GM19240 (cell line): ENCODE data around the gene KCNJ15.

ENCODE experiments used
- DNase-seq: peaks from one replicate; pipeline ENCODE4 v3.0.0; 2011; ENCODE audit warnings: low spot score; ENCODE audit not compliant: insufficient read length

The KCNJ15 gene

DNA sequence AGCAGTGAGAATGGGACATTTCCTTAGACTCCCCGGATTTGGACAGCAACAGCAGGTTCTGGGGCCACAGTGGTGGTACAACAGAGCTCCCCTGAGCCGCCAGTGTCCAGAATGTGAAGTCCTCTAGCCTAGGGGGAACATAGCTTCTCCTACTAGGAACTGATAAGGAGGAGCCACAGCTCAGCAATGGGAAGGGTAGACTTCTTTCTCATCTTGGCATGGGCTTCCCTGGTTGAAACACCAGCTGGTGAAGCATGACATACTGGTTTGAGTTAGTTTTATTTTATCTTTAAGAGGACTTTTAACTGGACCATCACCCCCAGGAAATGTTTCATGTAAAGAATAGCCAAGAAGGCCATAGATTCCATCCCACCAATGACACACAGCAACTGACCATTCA lies 68.4 kb downstream of the KCNJ15 start:
- DNase-seq: no peak

DNA sequence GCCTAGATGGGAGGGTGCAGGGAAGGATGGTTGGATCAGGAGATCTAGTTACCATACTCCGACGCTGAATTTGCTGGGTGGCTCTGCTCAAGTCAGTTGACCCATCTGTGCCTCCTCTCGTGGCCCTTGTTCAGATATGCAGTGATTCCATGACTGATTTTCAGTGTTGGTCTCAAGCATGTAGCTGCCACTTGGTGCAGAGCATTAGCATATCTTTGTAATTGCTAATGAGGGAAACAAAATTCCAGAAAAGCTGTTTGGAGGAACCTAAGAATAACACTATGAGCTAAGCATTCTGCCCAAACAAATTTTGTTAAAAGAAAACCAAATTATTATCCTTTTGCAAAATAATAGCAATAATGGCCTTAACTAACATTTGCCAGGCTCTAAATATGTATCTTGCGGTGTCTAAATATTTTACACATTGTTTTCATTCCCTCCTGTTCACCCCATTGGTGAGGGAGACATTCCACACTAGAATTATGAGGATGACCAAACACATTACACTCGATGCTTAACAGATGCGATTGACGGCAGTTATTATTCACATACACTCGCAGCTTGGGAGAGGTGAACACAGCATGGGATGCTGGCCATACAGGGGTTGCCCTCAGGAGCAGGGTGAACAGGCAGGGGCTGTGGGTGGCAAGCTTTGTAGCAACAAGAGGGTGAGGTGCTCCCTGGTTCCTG lies 69.1 kb downstream of the KCNJ15 start:
- DNase-seq: no peak

DNA sequence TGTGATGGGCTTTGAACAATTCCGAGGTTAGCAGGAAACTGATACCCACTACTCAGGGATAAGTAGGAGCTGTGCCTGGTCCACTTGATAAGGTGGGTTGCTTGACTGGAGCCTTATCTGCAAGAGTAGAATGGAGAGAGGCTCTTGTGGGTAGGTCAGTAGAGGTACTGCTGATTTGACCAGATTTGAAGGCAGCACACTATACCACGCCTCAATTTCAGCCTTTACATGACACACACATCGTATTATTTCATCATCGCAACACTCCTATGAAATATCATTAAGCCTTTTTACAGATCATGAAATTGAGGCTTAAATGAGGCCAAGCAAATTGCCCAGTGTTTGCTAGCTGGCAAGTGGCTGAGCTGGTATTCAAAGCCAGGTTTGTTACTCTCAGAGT lies 69.6 kb downstream of the KCNJ15 start:
- DNase-seq: no peak

DNA sequence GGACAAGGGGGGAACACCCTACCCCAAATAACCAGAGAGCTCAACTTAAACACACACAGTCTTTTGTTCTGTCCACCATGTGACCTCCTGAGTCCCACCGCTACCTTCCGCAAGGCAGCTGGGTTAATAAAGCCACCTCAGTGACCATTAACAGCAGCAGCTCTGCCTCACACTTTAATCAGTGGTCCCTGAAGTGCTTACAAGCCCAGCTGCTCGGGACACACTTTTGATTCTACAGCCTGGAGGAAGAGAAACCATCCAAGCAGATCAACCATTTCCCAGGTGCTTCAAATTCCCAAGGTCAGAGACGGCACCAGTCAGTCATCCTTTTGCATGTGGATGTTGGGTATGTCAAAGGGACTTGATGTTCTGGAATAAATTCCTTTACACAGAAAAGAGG lies 70.1 kb downstream of the KCNJ15 start:
- DNase-seq: no peak

DNA sequence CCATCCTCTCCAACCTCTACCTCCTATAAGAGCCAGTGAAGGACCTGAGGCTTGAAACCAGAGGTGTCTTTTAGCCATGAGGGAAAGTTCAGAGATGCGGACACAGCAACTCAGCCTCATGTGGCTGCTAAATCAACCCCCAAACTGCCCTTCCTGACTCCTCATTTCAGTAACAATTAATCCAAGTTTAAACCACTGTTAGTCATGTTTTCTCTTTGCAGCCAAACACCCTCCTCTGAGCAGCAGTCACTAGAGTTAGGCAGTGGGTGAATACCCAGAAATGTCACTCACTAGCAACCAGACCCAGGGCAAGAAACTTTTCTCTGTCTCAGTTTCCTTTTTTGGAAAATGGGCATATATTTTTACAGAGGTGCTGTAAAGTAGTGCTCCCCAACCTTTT lies 71.2 kb downstream of the KCNJ15 start:
- no peak for DNase-seq

DNA sequence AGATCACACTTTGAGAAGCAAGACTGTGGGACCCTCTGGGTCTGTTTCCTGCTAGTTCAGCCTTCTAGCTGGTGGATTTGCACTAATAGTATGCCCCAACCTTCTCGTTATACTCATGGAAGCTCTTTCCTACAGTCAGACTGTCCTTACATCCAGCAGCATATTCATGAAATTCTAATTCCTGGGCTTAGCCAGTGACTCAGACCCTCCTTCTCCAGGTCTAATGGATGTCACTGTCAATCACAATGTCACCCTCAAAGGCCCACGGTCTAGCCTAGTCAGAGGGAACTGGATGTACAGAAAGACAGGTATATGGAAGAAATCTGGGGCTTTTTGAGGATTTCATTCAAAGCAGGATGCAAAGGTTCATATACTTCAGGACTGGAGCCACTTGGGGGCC lies 72.4 kb downstream of the KCNJ15 start:
- no peak for DNase-seq

DNA sequence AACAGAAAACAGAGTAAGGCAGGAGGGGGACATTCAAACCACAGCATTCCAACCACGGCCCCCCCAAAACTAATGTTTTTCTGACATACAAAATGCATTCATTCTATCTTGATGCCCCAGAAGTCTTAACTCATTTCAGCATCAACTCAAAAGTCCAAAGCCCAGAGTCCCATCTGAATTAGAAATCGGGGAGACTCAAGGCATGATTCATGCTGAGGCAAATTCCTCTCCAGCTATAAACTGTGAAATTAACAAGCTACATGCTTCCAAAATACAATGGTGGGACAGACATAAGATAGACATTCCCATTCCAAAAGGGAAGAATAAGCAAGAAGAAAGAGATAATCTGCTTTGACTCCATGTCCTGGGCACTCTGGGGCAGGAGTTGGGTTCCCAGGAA lies 73.9 kb downstream of the KCNJ15 start:
- no peak for DNase-seq

DNA sequence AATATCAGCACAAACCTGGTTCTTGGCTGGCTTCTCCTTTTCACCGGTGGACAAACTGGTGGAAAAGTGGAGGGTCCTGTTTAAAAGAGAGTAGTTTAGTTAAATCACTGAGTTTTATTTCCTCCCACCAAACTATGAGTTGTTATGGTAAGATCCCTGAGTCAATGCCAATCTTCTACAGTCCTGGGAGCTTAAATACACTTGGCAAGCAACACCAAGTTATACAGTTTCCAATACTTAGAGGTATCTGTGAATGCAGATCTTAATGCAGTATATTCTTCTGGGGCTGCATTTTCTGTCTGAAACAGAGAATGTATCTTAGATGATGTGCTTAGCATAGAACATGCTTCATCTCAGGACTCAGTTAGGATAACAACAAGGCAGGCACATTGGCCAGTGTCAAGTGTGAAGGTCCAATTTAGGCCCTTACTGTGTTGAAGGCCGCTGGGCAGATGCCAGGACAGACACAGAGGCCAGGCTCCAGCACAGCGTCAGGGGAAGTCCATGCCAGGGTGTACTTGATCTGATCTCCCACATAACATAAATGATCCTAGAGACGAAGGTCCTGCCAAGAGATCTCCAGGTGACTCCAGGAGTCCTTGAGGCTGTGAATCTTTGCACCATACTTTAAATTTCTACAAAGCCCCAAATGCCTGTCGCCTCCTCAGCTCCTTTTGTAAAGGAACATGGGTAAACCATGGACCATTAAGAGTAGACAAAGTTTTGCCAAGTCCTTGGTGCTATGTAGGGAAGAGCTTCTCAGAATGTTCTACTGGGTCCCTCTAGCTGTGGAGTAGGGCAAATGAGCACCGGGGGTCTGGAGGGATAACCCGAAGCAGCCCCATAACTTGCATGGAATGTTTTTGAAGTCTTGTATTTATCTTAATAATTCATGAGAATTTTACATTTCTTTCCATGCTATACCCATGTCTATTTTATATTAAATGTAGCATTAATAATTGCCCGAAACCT lies 76.8 kb downstream of the KCNJ15 start:
- DNase-seq: no peak

DNA sequence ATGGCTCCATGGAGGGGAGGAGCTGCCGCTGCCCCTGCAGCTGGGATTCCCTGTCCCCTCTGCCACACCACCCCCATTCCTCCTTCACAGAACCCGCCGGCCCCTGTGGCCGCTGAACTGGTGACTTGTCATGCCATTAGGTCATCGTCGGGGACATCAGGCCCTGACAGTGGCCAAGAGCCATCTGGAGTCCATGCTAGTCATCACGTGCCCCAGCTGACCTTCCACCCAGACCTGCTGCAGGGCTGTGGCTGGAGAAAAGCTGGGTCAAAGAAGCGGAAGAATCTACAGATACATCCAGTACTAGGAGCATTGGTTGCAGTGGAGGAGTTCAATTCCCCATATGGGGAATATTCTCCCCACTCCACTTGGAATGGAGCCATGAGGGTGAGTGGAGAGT lies 78.1 kb downstream of the KCNJ15 start:
- no peak for DNase-seq

DNA sequence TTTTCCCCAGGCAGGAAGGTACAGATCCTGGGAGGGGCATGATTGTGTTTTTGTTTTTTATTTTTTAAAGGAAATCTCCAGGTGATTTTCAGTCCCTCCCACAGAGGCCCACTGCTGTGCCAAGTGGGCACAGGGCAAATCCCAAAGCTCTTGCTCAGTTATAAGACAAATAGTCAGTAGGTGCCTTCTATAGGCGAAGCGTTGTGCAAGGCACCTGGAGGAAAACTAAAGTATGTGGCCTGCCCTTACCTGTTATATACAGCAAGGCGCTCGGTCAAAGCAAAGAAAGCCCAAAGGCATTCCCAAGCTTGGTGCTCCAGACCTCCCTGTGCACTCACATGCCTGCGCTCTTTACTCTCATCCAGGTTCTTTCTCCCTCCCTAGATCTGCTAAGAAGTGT lies 81.0 kb downstream of the KCNJ15 start:
- no peak for DNase-seq

DNA sequence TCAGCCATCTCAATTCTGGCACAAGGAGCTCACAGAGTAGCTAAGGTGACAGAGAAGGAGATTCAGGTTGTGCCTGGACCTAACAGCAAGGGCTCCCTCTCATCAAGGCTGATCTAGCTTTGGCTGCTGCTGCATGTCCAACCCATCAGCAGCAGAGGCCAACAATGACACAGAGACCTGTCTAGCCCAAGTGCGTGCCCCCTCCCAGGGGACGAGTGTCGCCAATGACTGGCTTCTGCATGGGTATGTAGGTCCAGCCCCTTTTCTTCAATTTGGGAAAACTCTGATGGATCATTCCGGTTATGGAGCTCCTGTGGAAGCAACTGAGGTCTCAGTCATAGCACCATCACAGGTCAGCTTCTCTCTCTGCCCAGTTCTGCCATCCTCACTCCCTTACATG lies 83.3 kb downstream of the KCNJ15 start:
- no peak for DNase-seq

DNA sequence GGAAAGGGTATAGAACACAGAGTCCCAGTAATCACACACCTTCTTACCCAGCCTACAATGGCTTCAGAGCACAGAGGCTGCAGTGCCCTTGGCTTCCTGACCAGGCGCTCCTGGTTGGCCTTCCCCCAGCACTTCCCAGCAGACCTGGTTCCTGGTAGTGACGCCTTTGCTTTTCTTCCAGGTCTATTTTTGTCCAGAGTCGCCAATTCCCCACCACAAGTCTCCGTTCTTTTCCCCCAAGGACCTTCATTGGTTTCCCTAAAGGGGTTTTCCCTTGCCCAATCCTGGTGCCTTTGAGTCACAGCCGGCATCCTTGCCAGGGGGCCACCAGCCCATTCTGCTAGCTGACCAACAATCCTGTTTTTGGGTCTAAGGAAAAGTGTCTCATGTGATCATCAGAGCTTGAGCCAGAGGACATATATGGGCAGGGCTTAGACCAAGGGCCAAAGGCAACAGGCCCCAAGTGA lies 84.8 kb downstream of the KCNJ15 start:
- DNase-seq: no peak

DNA sequence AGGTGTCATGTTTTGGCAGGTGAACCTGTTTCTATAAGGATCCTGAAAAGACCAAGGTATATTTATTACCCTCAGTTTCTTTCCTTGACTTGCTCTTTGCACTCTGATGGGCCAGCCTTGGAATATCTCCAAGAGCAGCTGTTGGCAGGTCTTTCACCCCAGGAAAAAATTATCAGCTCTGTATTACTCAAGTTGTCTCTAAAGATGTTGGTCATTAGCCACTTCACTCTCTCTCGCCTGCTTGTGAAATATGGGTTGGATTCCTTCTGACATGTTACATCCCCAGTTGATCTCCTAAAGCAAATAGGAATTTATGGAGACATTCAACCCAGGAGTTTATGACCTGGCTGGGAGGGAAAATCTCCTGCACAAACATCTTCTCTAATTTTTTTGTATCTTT lies 85.9 kb downstream of the KCNJ15 start:
- no peak for DNase-seq

DNA sequence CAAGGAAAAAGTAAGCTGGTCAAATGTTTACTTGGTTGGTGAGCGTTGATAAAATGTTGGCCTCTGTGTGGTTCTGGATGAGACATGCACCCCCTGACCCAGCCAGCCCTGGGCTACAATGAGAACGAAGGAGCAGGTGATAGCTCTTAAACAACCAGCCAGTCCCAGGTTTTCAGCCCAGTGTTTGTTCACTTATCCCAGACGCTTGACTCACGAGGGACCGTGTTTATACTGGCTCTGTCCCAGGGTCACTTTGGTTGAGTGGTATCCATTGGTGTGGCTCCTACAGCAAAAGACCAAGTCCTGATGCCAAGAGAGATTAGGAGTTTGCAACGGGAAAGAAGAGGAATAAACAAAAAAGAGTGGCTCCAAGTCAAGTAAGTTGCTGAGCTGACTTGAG lies 86.9 kb downstream of the KCNJ15 start:
- no peak for DNase-seq

DNA sequence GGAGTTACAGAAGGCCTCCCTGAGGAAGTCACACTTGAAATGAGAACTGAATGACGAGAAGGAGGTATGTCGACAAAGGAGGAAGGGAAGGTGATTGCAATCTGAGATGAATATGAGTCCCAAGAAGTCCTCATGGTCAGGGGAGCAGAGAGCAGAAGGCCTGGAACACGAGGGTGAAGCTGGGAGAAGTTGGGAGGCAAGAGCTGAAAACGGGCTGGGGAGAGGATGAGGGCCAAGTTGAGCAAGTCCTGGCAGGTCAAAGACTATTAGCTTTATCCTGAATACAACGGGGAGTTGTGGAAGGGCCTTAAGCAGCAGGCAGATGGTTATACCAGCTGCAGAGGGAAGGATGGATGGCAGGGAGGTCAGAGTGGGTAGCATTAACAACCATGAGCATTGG lies 89.5 kb downstream of the KCNJ15 start:
- no peak for DNase-seq

DNA sequence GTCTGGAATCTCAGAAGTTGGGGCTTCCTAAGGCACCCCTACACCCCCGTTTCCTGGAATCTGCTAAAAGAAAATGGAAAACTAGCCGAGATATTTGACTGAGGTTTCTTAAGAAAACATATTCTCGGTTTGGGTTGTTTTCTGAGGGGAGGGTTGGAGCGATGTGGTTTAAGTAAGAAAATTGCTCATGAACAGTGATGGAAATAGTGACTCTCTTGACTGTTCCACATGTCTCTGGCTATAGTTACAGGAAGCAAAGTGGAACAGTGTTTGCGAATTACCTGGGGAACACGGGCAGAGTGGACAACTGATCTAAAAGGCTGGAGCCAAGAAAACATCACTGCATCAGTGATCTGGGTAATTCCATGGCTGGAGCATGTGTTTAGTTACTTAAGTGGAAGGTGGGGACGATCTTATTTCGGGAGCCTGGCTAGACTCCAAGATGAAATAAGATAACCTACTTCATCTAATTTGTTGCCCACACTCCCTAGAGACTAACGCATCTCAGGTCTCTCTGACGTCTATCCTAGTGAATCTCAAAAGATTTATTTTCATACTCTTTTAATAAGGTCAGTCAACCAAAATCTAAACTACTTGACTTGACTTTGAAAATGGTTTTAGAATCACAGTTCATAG lies 92.4 kb downstream of the KCNJ15 start:
- DNase-seq: no peak

DNA sequence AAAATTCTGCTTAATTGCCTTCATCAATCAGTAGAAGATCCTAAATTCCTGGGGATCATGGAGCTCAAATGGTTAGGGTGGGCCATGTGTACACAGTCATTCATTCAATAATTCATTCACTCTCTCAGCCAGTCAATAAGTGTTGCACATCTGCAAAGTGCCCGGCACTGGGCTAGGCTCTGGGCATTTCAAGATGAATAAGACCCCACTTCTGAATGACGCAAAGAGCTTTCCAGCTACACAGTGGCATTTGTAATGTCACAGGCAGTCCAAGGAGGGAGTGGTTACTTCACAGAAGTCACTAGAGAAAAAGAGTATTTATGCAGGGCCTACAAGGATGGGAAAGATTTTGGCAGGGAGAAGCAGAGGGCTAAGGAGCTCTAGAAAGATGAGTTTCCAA lies 93.2 kb downstream of the KCNJ15 start:
- no peak for DNase-seq

DNA sequence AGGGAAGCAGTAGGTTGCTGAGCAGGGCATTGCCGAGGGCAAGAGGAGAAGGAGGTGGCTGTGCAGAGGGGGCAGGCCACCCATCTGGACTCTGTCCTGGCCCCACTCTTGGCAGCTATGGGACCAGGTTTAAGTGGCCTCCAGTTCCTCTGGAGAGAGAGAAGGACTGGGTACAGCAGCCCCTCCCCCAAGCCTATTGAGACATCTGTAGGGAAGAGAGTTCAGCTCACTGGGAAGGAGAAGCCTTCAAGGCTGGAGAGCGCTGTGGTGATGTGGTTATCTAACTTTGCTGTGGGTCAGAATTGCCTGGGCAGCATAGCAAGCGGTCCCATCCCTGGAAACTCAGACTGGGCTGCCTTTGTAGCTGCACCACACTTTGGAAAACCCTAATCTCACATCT lies 93.9 kb downstream of the KCNJ15 start:
- no peak for DNase-seq

DNA sequence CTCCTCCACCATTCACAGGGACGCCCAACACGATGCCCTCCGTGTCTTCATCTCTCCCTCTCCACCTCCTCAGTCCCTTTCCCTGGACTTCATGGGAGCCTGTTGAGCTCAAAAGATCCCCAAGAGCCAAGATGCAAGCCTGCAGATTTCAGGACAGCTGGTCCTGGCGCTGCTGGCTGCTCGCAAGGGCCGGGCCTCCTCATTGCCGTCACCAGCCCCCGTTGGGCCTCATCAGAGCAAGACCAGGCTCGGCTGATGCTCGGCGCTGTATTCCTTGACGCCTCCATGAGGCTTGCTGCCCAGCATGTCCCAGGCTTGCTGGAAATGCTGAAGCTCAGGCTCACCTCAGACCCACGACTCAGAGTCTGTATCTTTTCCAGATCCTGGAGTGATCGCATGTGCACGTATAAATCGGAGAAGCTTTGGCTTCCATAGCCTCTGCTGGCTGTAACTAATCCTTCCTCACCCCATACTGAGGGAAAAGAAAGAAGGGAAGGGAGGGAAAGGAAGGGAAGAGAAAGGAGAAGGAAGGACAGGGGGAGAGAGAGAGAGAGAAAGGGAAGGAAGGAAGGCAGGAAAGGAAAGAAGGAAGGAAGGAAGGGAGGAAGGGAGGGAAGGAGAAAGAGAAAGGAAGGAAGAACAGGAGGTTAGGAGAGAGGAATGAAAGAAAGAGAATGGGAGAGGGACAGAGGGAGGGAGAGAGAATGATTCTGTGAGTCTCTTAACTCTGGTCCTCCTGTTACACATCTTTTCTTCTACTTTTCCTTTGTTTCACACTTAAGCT lies 94.6 kb downstream of the KCNJ15 start:
- DNase-seq: no peak

DNA sequence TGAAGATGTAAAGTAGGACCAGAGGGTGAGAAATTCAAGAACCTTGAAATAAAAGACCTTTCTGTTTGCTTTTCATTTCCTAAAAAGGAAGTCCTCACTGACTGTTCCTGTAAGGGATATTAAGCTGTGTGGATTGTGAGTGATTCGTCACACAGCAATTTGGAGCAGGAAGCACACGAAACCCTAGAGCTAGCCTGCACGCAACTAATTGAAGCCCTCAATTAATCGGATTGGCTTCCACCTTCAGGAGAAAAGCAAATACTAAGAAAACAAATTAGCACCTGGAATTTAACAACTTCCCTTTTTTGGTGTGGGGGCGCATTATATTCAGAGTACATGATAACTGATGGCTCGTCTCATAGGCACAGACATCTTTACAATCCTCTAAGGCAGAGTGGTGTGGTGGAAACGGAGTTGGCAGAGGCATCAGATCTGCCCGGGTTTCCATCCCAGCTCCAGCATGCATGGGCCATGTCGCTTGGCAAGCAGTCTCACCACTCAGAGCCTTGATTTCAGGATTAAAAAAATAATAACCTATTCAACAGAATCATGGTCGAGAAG lies 95.2 kb downstream of the KCNJ15 start:
- no peak for DNase-seq
